Pancreas (tissue), 10 donors: ENCODE results near the gene GFY. TPM values are rescaled to one million over a fixed set of nuclear protein-coding genes. Genes with fewer than 3 reads are reported as not detected.

Experiments used
- ATAC-seq, 4 donors: fragments of 200-7000 bp; cut with Tn5 transposase; one replicate each; pipeline versions ENCODE4 v1.8.0 to v1.9.1; 2020; ENCODE audit warnings: mild to moderate bottlenecking in 4 of 4, moderate library complexity in 4 of 4
- DNase-seq, 6 donors: peaks; one replicate each; pipeline ENCODE4 v3.0.0-alpha.2; 2020
- FAIRE-seq: peaks from 2 replicates; lab custom pipeline; 2012; peaks lifted over from hg19 to GRCh38; lab: Jason Lieb, UNC
- H3K27ac ChIP-seq, 4 donors: fragments of 200-600 bp; sonication (generic); 1 replicate in 3 of 4; 2 replicates in 1 of 4; pipeline versions ENCODE4 v1.5.0 to v1.8.0; 2020
- H3K27me3 ChIP-seq, 4 donors: fragments of 200-600 bp; one replicate each; pipeline ENCODE4 v1.8.0; 2021
- H3K36me3 ChIP-seq, 3 donors: fragments of 200-600 bp; sonication (generic) in 1 of 3; one replicate each; pipeline versions ENCODE4 v1.5.0 to v1.8.0; 2020 to 2021
- H3K4me1 ChIP-seq, 3 donors: fragments of 200-600 bp; one replicate each; pipeline ENCODE4 v1.8.0; 2021
- H3K4me3 ChIP-seq, 4 donors: fragments of 200-600 bp; sonication (generic) in 2 of 4; one replicate each; pipeline versions ENCODE4 v1.5.0 to v1.8.0; 2020 to 2021
- H3K9me3 ChIP-seq, 4 donors: fragments of 200-600 bp; one replicate each; pipeline ENCODE4 v1.8.0; 2021
- CTCF ChIP-seq, 4 donors: fragments of 200-600 bp; sonication (generic) in 3 of 4; IDR thresholded peaks; one replicate each; pipeline versions ENCODE4 v1.5.0 to v1.8.0; 2021; ENCODE audit warnings: antibody characterized with exemption in 4 of 4
- WGBS, 2 donors: extraction: QIAGEN DNeasy Blood & Tissue Kit; methylation state at CpG; one replicate each; pipeline ENCODE4 v1.1.7; 2013; 5-methylcytosine and 5-hydroxymethylcytosine counted together
- intact Hi-C, 3 donors: fragments of 100-400 bp; cut with DNase I; formaldehyde crosslinking; loops; one replicate each; pipeline versions ENCODE4 v1.11.1 to v1.14.2; 2022
- polyA plus RNA-seq, 2 donors: library from polyadenylated mRNA; stranded (reverse); fragments of 200-250 nt; gene quantifications; one replicate each; pipeline ENCODE4 v1.2.3, GENCODE V29; 2013
- total RNA-seq, 6 donors: library from RNA; stranded (reverse); fragmentation: NEBNext Ultra II Directional in 4 of 6; extraction: Animal tissue kit (Norgen Biotek cat#: 25700) in 4 of 6; gene quantifications; one replicate each; pipeline versions ENCODE4 v1.2.1 to v1.2.4, GENCODE V29; 2021 to 2023
- donor health status: healthy with polysubstance abuse.
- donor health status: DM: no; HTN: no; CAD: no; lungs with moderate emphysema.
- donor health status: DM: no; HTN: no; CAD: no.
- donor health status: control.
- donor health status: control.
- donor health status: Bipolar disorder and iron deficiency.
- donor health status: DM: yes; HTN: yes; CAD: no.
- donor health status: DM: no; HTN: no; CAD: no.
- donor health status: DM: no; HTN: no; CAD: no.
- donor health status: DM: yes; HTN: yes; CAD: no.

Gene GFY
- total and polyA plus RNA-seq, 8 donors: not detected

DNA sequence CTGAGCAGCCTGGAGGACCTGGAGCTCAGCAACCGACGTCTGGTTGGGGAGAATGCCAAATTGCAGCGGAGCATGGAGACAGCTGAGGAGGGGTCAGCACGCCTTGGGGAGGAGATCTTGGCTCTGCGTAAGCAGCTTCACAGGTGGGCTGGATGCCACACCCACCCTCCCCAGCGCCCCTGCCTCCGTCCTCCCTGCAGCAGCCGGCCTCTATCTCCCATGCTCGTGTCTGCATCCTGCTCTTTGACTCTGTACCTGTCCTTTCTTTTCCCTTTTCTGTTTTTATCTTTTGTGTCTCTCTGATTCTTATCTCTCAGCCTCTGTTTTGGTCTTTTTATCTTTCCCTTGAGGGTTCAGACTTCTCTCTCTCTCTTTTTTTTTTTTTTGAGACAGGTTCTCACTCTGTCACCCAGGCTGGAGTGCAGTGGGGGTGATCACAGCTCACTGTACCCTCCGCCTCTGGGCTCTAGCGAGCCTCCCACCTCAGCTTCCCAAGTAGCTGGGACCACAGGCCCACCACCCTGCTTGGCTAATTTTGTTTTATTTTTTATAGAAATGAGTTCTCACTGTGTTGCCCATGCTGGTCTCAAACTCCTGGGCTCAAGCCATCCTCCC lies 27.1 kb upstream of the GFY start:
- Histone ChIP-seq H3K36me3 (no peaks in the 10 kb centered on the region), H3K27ac (no peak overlapping the region), H3K4me1 (no peaks in the 10 kb centered on the region), H3K9me3 (no peaks in the 10 kb centered on the region), H3K4me3 (no peak overlapping the region), H3K27me3 (no peaks in the 10 kb centered on the region)
- no peak for TF ChIP-seq CTCF (IDR thresholded peaks at IDR 0.05)
- DNase-seq (no peak), FAIRE-seq (no peak), ATAC-seq (no peak)
- intact Hi-C loops: loop anchor here (5.0 to 10.0 kb wide), 2 partner anchors 39 to 47 kb away; partner anchors contain the start of gene SLC17A7 (in 1 of the 3)
- WGBS, 2 donors: 79 to 86% methylated on average over 11 of the region's 11 CpGs

DNA sequence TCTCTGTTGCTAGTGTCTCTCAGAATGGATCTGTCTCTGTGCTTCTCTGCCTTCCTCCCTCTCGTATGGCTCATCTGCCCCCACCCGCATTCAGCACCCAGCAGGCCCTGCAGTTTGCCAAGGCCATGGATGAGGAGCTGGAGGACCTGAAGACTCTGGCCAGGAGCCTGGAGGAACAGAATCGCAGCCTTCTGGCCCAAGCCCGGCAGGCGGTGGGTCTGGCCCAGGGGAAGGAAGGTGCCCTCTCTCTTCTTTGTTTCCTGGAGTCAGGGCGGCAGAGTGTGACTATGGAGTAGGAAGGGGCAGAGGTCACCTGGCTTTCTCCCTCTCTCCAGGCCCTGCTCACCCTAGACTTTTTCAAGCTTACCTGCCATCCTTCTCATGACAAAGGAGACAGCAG lies 26.3 kb upstream of the GFY start:
- FAIRE-seq (no peak), ATAC-seq (no peak), DNase-seq (no peak)
- no peak for TF ChIP-seq CTCF (IDR thresholded peaks at IDR 0.05)
- H3K4me1 ChIP-seq: no peaks in the 10 kb centered on the region
- intact Hi-C loops: loop anchor here (5.0 to 10.0 kb wide), 2 partner anchors 38 to 46 kb away; partner anchors contain the start of gene SLC17A7 (in 1 of the 3)
- no peaks in the 10 kb centered on the region for H3K27me3 ChIP-seq
- no peaks in the 10 kb centered on the region for H3K36me3 ChIP-seq
- WGBS, 2 donors: 90 to 94% methylated on average over 5 to 6 of the region's 6 CpGs
- no peaks in the 10 kb centered on the region for H3K9me3 ChIP-seq
- no peak overlapping the region for H3K4me3 ChIP-seq
- no peak overlapping the region for H3K27ac ChIP-seq

DNA sequence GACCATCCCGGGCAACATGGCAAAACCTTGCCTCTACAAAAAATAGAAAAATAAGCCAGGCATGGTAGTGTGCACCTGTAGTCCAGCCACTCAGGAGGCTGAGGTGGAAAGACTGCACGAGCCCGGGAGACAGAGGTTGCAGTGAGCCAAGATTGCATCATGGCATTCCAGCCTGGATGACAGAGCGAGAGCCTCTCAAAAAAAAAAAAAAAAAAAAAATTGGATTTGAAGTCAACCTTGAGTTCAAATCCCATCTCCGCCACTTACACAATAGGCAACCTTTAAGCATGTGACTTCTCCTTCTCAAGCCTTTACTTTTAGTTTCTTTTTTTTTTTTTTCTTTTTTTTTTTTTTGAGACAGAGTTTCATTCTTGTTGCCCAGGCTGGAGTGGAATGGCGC lies 25.2 kb upstream of the GFY start:
- no peak overlapping the region for H3K4me3 ChIP-seq
- no peaks in the 10 kb centered on the region for H3K36me3 ChIP-seq
- H3K27me3 ChIP-seq: no peaks in the 10 kb centered on the region
- H3K4me1 ChIP-seq: no peaks in the 10 kb centered on the region
- intact Hi-C loops: no loop called here
- no peak for ATAC-seq
- H3K9me3 ChIP-seq: no peaks in the 10 kb centered on the region
- 82 to 85% methylated on average over 6 of the region's 6 CpGs for WGBS, 2 donors
- H3K27ac ChIP-seq: no peak overlapping the region
- no peak for DNase-seq
- TF ChIP-seq CTCF (IDR thresholded peaks at IDR 0.05): no peak
- FAIRE-seq: no peak

- no peaks in the 10 kb centered on the region for H3K27me3 ChIP-seq
- no peak for DNase-seq
- H3K36me3 ChIP-seq: no peaks in the 10 kb centered on the region
- WGBS, 2 donors: 37 to 42% methylated on average over 7 of the region's 7 CpGs
- intact Hi-C loops: no loop called here
- TF ChIP-seq CTCF (IDR thresholded peaks at IDR 0.05): no peak
- no peaks in the 10 kb centered on the region for H3K9me3 ChIP-seq
- no peak for ATAC-seq
- H3K27ac ChIP-seq: no peak overlapping the region
- no peak overlapping the region for H3K4me3 ChIP-seq
- FAIRE-seq: no peak
- no peaks in the 10 kb centered on the region for H3K4me1 ChIP-seq
Measured at GRCh38 chr19:49403404-49404187, 21.6 kb upstream of the GFY start.

GRCh38 chr19:49407079-49407478 lies 18.1 kb upstream of the GFY start:
- TF ChIP-seq CTCF (IDR thresholded peaks at IDR 0.05): no peak
- no peak overlapping the region for H3K4me3 ChIP-seq
- H3K4me1 ChIP-seq: no peaks in the 10 kb centered on the region
- no peaks in the 10 kb centered on the region for H3K27me3 ChIP-seq
- H3K27ac ChIP-seq: no peak overlapping the region
- DNase-seq: no peak
- no peak for FAIRE-seq
- H3K9me3 ChIP-seq: no peaks in the 10 kb centered on the region
- WGBS, 2 donors: 68 to 76% methylated on average over 7 of the region's 7 CpGs
- ATAC-seq: no peak
- no peaks in the 10 kb centered on the region for H3K36me3 ChIP-seq
- intact Hi-C loops: no loop called here
